Common myeloid progenitor, CD34-positive (primary cell): ENCODE measurements around the gene MCOLN3.
A peak's percentile ranks its signal among the peaks of the same experiment; 100 is the strongest.

Source experiments
- CTCF ChIA-PET: fragments of 350-600 bp; sonication (Branson Sonifier 250); formaldehyde crosslinking; loops from one replicate; lab custom pipeline; 2021; ENCODE audit warnings: antibody characterized with exemption; lab: Charles Lee
- POLR2A ChIA-PET: fragments of 350-600 bp; sonication (Branson Sonifier 250); formaldehyde crosslinking; loops from one replicate; lab custom pipeline; 2021; ENCODE audit warnings: antibody characterized with exemption; lab: Charles Lee
- DNase-seq, 3 donors: peaks; one replicate each; pipeline versions ENCODE4 v3.0.0 to v3.0.0-alpha.2; 2013
- H3K27ac ChIP-seq, 2 experiments: 1 replicate in 1 of 2; 2 replicates in 1 of 2; pipeline ENCODE4 v1.7.0; 2013; ENCODE audit warnings: inconsistent platforms in 2 of 2, low read length in 2 of 2, mild to moderate bottlenecking in 2 of 2, low read depth in 1 of 2, moderate library complexity in 1 of 2; ENCODE audit not compliant: severe bottlenecking in 2 of 2, insufficient read depth in 1 of 2, poor library complexity in 1 of 2
- H3K27me3 ChIP-seq, 5 experiments: replicated peaks in 2 of 5; 1 replicate in 3 of 5; 2 replicates in 2 of 5; pipeline versions ENCODE4 v1.6.1 to v1.7.0; 2013; ENCODE audit warnings: low read length in 4 of 5, mild to moderate bottlenecking in 2 of 5, moderate library complexity in 2 of 5, inconsistent platforms in 1 of 5; ENCODE audit not compliant: insufficient read depth in 5 of 5, control insufficient read depth in 4 of 5
- H3K36me3 ChIP-seq, 4 experiments: 1 replicate in 2 of 4; 2 replicates in 2 of 4; pipeline versions ENCODE4 v1.6.1 to v1.7.0; 2013; ENCODE audit warnings: low read length in 3 of 4, control low read depth in 1 of 4, mild to moderate bottlenecking in 1 of 4; ENCODE audit not compliant: control insufficient read depth in 4 of 4, insufficient read depth in 4 of 4
- H3K4me1 ChIP-seq, 4 experiments: 1 replicate in 3 of 4; 2 replicates in 1 of 4; pipeline versions ENCODE4 v1.6.1 to v1.7.1; 2013; ENCODE audit warnings: low read length in 3 of 4, mild to moderate bottlenecking in 3 of 4, control low read depth in 1 of 4, inconsistent platforms in 1 of 4, moderate library complexity in 1 of 4; ENCODE audit not compliant: control insufficient read depth in 4 of 4, insufficient read depth in 4 of 4; ENCODE audit errors: control extremely low read depth in 1 of 4
- H3K4me3 ChIP-seq, 7 experiments: 1 replicate in 4 of 7; 2 replicates in 3 of 7; pipeline versions ENCODE4 v1.5.1 to v1.7.0; 2013; ENCODE audit warnings: mild to moderate bottlenecking in 7 of 7, low read length in 6 of 7, moderate library complexity in 6 of 7, inconsistent platforms in 2 of 7, low read depth in 2 of 7, control low read depth in 1 of 7; ENCODE audit not compliant: insufficient read depth in 4 of 7, control insufficient read depth in 1 of 7; ENCODE audit errors: extremely low read depth in 1 of 7
- H3K9me3 ChIP-seq, 5 experiments: 1 replicate in 4 of 5; 2 replicates in 1 of 5; pipeline versions ENCODE4 v1.6.1 to v1.7.1; 2013; ENCODE audit warnings: low read length in 4 of 5, mild to moderate bottlenecking in 2 of 5, inconsistent platforms in 1 of 5, low read depth in 1 of 5, moderate library complexity in 1 of 5; ENCODE audit not compliant: control insufficient read depth in 4 of 5, insufficient read depth in 2 of 5; ENCODE audit errors: control extremely low read depth in 1 of 5
- WGBS: methylation state at CpG from one replicate; pipeline ENCODE4 v1.1.5; 2013; ENCODE audit not compliant: insufficient coverage; 5-methylcytosine and 5-hydroxymethylcytosine counted together

MCOLN3 gene

GRCh38 chr1:85087659-85088407, 39.5 kb upstream of the MCOLN3 start:
- no peaks in the 10 kb centered on the region for H3K27me3 ChIP-seq
- H3K4me1 ChIP-seq: peaks cover 12 to 27% (median 20%) of the 10 kb centered on the region in 4 experiments
- no peak overlapping the region for H3K27ac ChIP-seq
- DNase-seq: no peak
- no peaks in the 10 kb centered on the region for H3K9me3 ChIP-seq
- H3K36me3 ChIP-seq: no peaks in the 10 kb centered on the region
- ChIA-PET POLR2A (no interaction called here), CTCF (interaction anchor here (1.5 kb wide), 1 partner anchor 130 kb away, joined by 3 read pairs; no protein-coding TSS in a partner anchor)
- 100% methylated on average over 1 of the region's 1 CpG for WGBS
- H3K4me3 ChIP-seq: no peak overlapping the region

- POLR2A ChIA-PET: no interaction called here
- peaks cover 0 to 2% (median 1%) of the 10 kb centered on the region in 4 experiments for H3K4me1 ChIP-seq
- CTCF ChIA-PET: interaction anchor here (1.5 to 2.1 kb wide), 3 partner anchors 16 to 174 kb away, joined by 3 to 8 read pairs (median 4); partner anchors contain the start of gene C1orf52
- H3K27ac ChIP-seq: no peak overlapping the region
- H3K36me3 ChIP-seq: no peaks in the 10 kb centered on the region
- H3K27me3 ChIP-seq: no peaks in the 10 kb centered on the region
- WGBS: no CpG with 5 or more reads among the region's 1 CpG
- H3K4me3 ChIP-seq: no peak overlapping the region
- no peaks in the 10 kb centered on the region for H3K9me3 ChIP-seq
- no peak for DNase-seq
Measured at GRCh38 chr1:85085417-85085816, 37.1 kb upstream of the MCOLN3 start.

GRCh38 chr1:85078903-85079302, 30.6 kb upstream of the MCOLN3 start:
- no peak overlapping the region for H3K4me3 ChIP-seq
- no peaks in the 10 kb centered on the region for H3K27me3 ChIP-seq
- ChIA-PET CTCF (interaction anchor here (0.7 to 2.2 kb wide), 3 partner anchors 13 to 134 kb away, joined by 3 to 5 read pairs (median 3); no protein-coding TSS in a partner anchor), POLR2A (no interaction called here)
- H3K4me1 ChIP-seq: no peaks in the 10 kb centered on the region
- peak in 2 of 3 donors; percentile 17 to 24 for DNase-seq
- no peak overlapping the region for H3K27ac ChIP-seq
- H3K9me3 ChIP-seq: peaks cover 0 to 3% (median 0%) of the 10 kb centered on the region in 5 experiments
- 69% methylated on average over 2 of the region's 3 CpGs for WGBS
- no peaks in the 10 kb centered on the region for H3K36me3 ChIP-seq

GRCh38 chr1:85074365-85074964, 26.2 kb upstream of the MCOLN3 start:
- Histone ChIP-seq H3K36me3 (no peaks in the 10 kb centered on the region), H3K27me3 (no peaks in the 10 kb centered on the region), H3K4me3 (no peak overlapping the region), H3K4me1 (no peaks in the 10 kb centered on the region), H3K9me3 (peaks cover 0 to 3% (median 0%) of the 10 kb centered on the region in 5 experiments), H3K27ac (no peak overlapping the region)
- WGBS: 100% methylated on average over 3 of the region's 3 CpGs
- ChIA-PET CTCF (interaction anchor here (1.0 kb wide), 1 partner anchor 10 kb away, joined by 3 read pairs; no protein-coding TSS in a partner anchor), POLR2A (no interaction called here)
- DNase-seq: no peak

- ChIA-PET CTCF (no interaction called here), POLR2A (no interaction called here)
- H3K27ac ChIP-seq: no peak overlapping the region
- H3K9me3 ChIP-seq: peaks cover 0 to 3% (median 0%) of the 10 kb centered on the region in 5 experiments
- no peak overlapping the region for H3K4me3 ChIP-seq
- H3K27me3 ChIP-seq: no peaks in the 10 kb centered on the region
- H3K4me1 ChIP-seq: no peaks in the 10 kb centered on the region
- WGBS: no CpG with 5 or more reads among the region's 3 CpGs
- no peak for DNase-seq
- no peaks in the 10 kb centered on the region for H3K36me3 ChIP-seq
Measured at GRCh38 chr1:85070972-85071492, 22.7 kb upstream of the MCOLN3 start.

- no peak for DNase-seq
- Histone ChIP-seq H3K36me3 (no peaks in the 10 kb centered on the region), H3K4me1 (no peaks in the 10 kb centered on the region), H3K9me3 (no peaks in the 10 kb centered on the region), H3K4me3 (no peak overlapping the region), H3K27me3 (no peaks in the 10 kb centered on the region), H3K27ac (no peak overlapping the region)
- CTCF ChIA-PET: interaction anchor here (0.5 to 1.5 kb wide), 4 partner anchors 16 to 240 kb away, joined by 3 to 5 read pairs (median 3); no protein-coding TSS in a partner anchor
- 100% methylated on average over 1 of the region's 2 CpGs for WGBS
- POLR2A ChIA-PET: no interaction called here
Measured at GRCh38 chr1:85068846-85069245, 20.5 kb upstream of the MCOLN3 start.
